ENCODE measurements around the gene ECE2.
A peak's percentile ranks its signal among the peaks of the same experiment; 100 is the strongest.

Gene ECE2

DNA sequence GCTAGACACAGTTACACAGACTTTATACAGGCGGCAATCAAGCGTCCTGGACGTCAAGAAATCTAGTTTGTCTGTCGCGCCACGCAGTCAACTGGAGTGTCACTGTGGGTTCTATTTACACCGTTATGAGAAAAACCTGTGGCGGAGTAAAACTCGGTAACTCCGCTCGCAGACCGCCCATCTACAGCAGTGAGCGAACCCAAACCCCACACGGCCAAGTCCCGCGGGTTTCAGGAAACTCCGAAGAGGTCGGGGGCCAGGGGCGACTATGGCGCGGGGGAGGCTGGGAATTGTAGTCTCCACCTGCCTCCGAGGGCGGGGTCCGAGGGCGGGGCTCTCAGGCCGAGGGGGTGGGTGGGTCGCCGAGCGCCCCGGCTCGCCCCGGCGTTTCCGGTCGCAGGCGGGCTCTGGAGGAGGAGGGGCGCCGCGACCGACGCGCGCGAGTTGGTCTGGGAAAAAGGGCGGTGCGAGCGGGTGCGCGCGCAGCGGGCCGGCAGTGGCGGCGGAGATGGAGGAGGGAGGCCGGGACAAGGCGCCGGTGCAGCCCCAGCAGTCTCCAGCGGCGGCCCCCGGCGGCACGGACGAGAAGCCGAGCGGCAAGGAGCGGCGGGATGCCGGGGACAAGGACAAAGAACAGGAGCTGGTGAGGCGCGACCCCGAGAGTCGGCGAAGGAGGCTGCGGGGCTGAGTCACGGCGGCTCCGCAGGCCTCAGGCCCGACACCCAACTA lies 23.1 kb downstream of the ECE2 start, which contains the start of gene PSMD2:
Gene PSMD2 (plus strand): TSS at position 483 of the 729 bp plus-strand sequence. CDS start 26 bp downstream, at position 509.
- peak within 1 kb of the TSS; percentile 85 for H3K9ac ChIP-seq
- H3K9me3 ChIP-seq (ENCODE audit: control insufficient read depth, low read length): no peaks in the 10 kb centered on the region
- peaks cover 20% of the 10 kb centered on the region for H3K79me2 ChIP-seq
- peaks cover 8% of the 10 kb centered on the region for H3K4me1 ChIP-seq
- peak within 1 kb of the TSS; percentile 87 for H3K4me3 ChIP-seq (ENCODE audit: low read depth, low read length)
- no peak for TF ChIP-seq CTCF (IDR thresholded peaks at IDR 0.05)
- peak within 1 kb of the TSS; percentile 98 for H3K4me2 ChIP-seq (ENCODE audit: low read length)
- H3K36me3 ChIP-seq (ENCODE audit: control insufficient read depth, insufficient read depth, low read length): no peaks in the 10 kb centered on the region
- H3K27me3 ChIP-seq (ENCODE audit: control insufficient read depth, insufficient read depth, low read length): no peaks in the 10 kb centered on the region
- peak within 1 kb of the TSS; percentile 98 for H2AFZ ChIP-seq
- H3K27ac ChIP-seq: peak within 1 kb of the TSS; percentile 76

DNA sequence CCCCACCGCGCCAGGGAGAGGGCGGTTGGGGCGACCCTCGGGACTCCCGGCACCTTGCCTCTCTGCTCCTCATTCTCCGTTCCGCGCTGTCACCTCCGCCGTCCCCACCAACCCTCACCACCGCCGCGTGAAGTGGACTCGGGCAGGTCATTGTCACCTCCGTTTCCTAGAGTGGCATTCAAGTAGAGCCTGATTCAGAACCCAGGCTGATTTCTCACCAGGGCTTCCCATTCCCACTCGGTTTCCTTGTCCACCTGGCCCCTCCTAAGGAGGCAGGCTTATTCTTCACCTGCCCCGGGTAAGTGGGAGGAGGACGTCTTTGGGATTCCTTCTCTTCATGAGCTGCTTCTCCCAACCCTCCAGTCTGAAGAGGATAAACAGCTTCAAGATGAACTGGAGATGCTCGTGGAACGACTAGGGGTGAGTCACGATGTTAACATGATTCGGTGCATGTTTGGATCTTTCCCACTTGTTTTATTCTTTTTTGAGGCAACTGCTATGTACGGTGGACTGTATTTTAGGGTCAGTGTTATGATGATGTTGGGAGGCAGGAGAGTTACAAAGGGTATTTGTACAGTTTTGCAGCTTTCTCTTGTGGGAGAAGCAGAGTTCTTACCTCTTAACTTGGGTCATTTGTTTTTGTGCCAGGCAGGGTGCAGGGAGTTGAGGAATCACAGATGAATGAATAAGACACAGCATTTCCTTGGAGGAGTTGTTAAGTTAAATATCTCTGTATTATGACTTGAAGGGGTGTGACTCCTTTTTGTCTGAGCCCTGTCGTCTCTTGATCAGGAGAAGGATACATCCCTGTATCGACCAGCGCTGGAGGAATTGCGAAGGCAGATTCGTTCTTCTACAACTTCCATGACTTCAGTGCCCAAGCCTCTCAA lies 23.9 kb downstream of the ECE2 start:
- Histone ChIP-seq H3K9ac (peak overlapping the region; percentile 85), H3K4me1 (peaks cover 8% of the 10 kb centered on the region), H3K79me2 (peaks cover 20% of the 10 kb centered on the region), H3K4me3 (ENCODE audit: low read depth, low read length) (peak overlapping the region; percentile 84), H3K9me3 (ENCODE audit: control insufficient read depth, low read length) (no peaks in the 10 kb centered on the region), H3K4me2 (ENCODE audit: low read length) (peak overlapping the region; percentile 82), H2AFZ (peak overlapping the region; percentile 81), H3K36me3 (ENCODE audit: control insufficient read depth, insufficient read depth, low read length) (no peaks in the 10 kb centered on the region), H3K27ac (peak overlapping the region; percentile 58), H3K27me3 (ENCODE audit: control insufficient read depth, insufficient read depth, low read length) (no peaks in the 10 kb centered on the region)
- no peak for TF ChIP-seq CTCF (IDR thresholded peaks at IDR 0.05)

DNA sequence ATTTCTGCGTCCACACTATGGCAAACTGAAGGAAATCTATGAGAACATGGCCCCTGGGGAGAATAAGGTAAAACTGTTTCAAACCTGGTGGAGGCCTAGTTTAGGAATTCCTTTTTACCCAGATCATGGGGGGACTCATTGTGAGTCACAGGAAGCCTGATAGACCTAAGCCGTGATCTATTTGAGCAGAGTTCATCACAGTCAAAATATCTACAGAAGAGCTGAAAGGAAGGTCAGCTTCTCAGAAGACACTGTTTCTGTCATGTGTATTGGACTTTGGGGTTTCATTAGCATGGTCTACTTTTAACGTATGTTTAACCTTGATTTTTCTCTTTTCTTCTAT lies 24.5 kb downstream of the ECE2 start:
- no peak for TF ChIP-seq CTCF (IDR thresholded peaks at IDR 0.05)
- H3K36me3 ChIP-seq (ENCODE audit: control insufficient read depth, insufficient read depth, low read length): no peaks in the 10 kb centered on the region
- no peaks in the 10 kb centered on the region for H3K27me3 ChIP-seq (ENCODE audit: control insufficient read depth, insufficient read depth, low read length)
- no peak overlapping the region for H3K9ac ChIP-seq
- no peak overlapping the region for H2AFZ ChIP-seq
- H3K9me3 ChIP-seq (ENCODE audit: control insufficient read depth, low read length): no peaks in the 10 kb centered on the region
- peak overlapping the region; percentile 82 for H3K4me2 ChIP-seq (ENCODE audit: low read length)
- no peak overlapping the region for H3K27ac ChIP-seq
- peaks cover 8% of the 10 kb centered on the region for H3K4me1 ChIP-seq
- H3K4me3 ChIP-seq (ENCODE audit: low read depth, low read length): peak overlapping the region; percentile 84
- peaks cover 20% of the 10 kb centered on the region for H3K79me2 ChIP-seq

GRCh38 chr3:184305577-184305976 lies 29.8 kb downstream of the ECE2 start:
- H3K4me1 ChIP-seq: peaks cover 4% of the 10 kb centered on the region
- H3K27ac ChIP-seq: no peak overlapping the region
- H3K4me3 ChIP-seq (ENCODE audit: low read depth, low read length): no peak overlapping the region
- no peaks in the 10 kb centered on the region for H3K36me3 ChIP-seq (ENCODE audit: control insufficient read depth, insufficient read depth, low read length)
- H2AFZ ChIP-seq: no peak overlapping the region
- peak; percentile 46 for TF ChIP-seq CTCF (IDR thresholded peaks at IDR 0.05)
- H3K4me2 ChIP-seq (ENCODE audit: low read length): no peak overlapping the region
- H3K27me3 ChIP-seq (ENCODE audit: control insufficient read depth, insufficient read depth, low read length): no peaks in the 10 kb centered on the region
- H3K9me3 ChIP-seq (ENCODE audit: control insufficient read depth, low read length): no peaks in the 10 kb centered on the region
- H3K9ac ChIP-seq: no peak overlapping the region
- H3K79me2 ChIP-seq: peaks cover 7% of the 10 kb centered on the region
